ENCODE measurements around the gene JAM2. TPM values are rescaled to one million over a fixed set of nuclear protein-coding genes. Genes with fewer than 3 reads are reported as not detected.

The JAM2 gene
- polyA plus RNA-seq, 1 experiment, result 0.21 TPM

- no peak for TF ChIP-seq CTCF (IDR thresholded peaks at IDR 0.05; ENCODE audit: insufficient read depth, low read depth, low read length)
- Histone ChIP-seq H3K36me3 (ENCODE audit: control insufficient read depth, insufficient read depth, low read length) (peaks cover 2% of the 10 kb centered on the region; the same call in 1 of the 2 replicates), H3K27me3 (ENCODE audit: control insufficient read depth, insufficient read depth, low read length) (no peaks in the 10 kb centered on the region), H3K4me3 (ENCODE audit: low read depth, low read length) (no peak overlapping the region)
- POLR2A ChIA-PET, result no interaction called here
- no peak for DNase-seq (ENCODE audit: low read depth)
- CTCF ChIA-PET, result no interaction called here
These were observed 117.3 kb downstream of the JAM2 start for GRCh38 chr21:25756190-25756932.

- Histone ChIP-seq H3K27me3 (ENCODE audit: control insufficient read depth, insufficient read depth, low read length) (no peaks in the 10 kb centered on the region), H3K4me3 (ENCODE audit: low read depth, low read length) (no peak overlapping the region), H3K36me3 (ENCODE audit: control insufficient read depth, insufficient read depth, low read length) (peaks cover 2% of the 10 kb centered on the region; the same call in 1 of the 2 replicates)
- ChIA-PET CTCF (no interaction called here), POLR2A (interaction anchor here (0.7 kb wide), 1 partner anchor 11 kb away, joined by 3 read pairs; no protein-coding TSS in a partner anchor)
- no peak for DNase-seq (ENCODE audit: low read depth)
- no peak for TF ChIP-seq CTCF (IDR thresholded peaks at IDR 0.05; ENCODE audit: insufficient read depth, low read depth, low read length)
These were observed 118.5 kb downstream of the JAM2 start for GRCh38 chr21:25757531-25757930.

- peaks cover 3% of the 10 kb centered on the region for H3K36me3 ChIP-seq (ENCODE audit: control insufficient read depth, insufficient read depth, low read length)
- no peak overlapping the region for H3K4me3 ChIP-seq (ENCODE audit: low read depth, low read length)
- TF ChIP-seq CTCF (IDR thresholded peaks at IDR 0.05; ENCODE audit: insufficient read depth, low read depth, low read length), result no peak
- POLR2A ChIA-PET, result interaction anchor here (0.5 kb wide), 1 partner anchor 18 kb away, joined by 4 read pairs; no protein-coding TSS in a partner anchor
- DNase-seq (ENCODE audit: low read depth), result no peak
- no peaks in the 10 kb centered on the region for H3K27me3 ChIP-seq (ENCODE audit: control insufficient read depth, insufficient read depth, low read length)
- CTCF ChIA-PET, result interaction anchor here (0.5 kb wide), 1 partner anchor 1260 kb away, joined by 3 read pairs; no protein-coding TSS in a partner anchor
These were observed 120.5 kb downstream of the JAM2 start for GRCh38 chr21:25759573-25759972.

- Histone ChIP-seq H3K4me3 (ENCODE audit: low read depth, low read length) (no peak overlapping the region), H3K27me3 (ENCODE audit: control insufficient read depth, insufficient read depth, low read length) (no peaks in the 10 kb centered on the region), H3K36me3 (ENCODE audit: control insufficient read depth, insufficient read depth, low read length) (peaks cover 3% of the 10 kb centered on the region)
- POLR2A ChIA-PET, result no interaction called here
- CTCF ChIA-PET, result no interaction called here
- TF ChIP-seq CTCF (IDR thresholded peaks at IDR 0.05; ENCODE audit: insufficient read depth, low read depth, low read length), result no peak
- DNase-seq (ENCODE audit: low read depth), result no peak
These were observed 121.0 kb downstream of the JAM2 start for GRCh38 chr21:25760061-25760460.

GRCh38 chr21:25760677-25761076 is 121.6 kb downstream of the JAM2 start:
- Histone ChIP-seq H3K4me3 (ENCODE audit: low read depth, low read length) (no peak overlapping the region), H3K36me3 (ENCODE audit: control insufficient read depth, insufficient read depth, low read length) (peaks cover 3% of the 10 kb centered on the region), H3K27me3 (ENCODE audit: control insufficient read depth, insufficient read depth, low read length) (no peaks in the 10 kb centered on the region)
- DNase-seq (ENCODE audit: low read depth), result no peak
- no peak for TF ChIP-seq CTCF (IDR thresholded peaks at IDR 0.05; ENCODE audit: insufficient read depth, low read depth, low read length)
- ChIA-PET CTCF (interaction anchor here (1.8 kb wide), 1 partner anchor 30 kb away, joined by 4 read pairs; no protein-coding TSS in a partner anchor), POLR2A (no interaction called here)

Data from BJ (cell line).